ENCODE data around the gene ADSS2.
A peak's percentile ranks its signal among the peaks of the same experiment; 100 is the strongest.

Gene ADSS2

DNA sequence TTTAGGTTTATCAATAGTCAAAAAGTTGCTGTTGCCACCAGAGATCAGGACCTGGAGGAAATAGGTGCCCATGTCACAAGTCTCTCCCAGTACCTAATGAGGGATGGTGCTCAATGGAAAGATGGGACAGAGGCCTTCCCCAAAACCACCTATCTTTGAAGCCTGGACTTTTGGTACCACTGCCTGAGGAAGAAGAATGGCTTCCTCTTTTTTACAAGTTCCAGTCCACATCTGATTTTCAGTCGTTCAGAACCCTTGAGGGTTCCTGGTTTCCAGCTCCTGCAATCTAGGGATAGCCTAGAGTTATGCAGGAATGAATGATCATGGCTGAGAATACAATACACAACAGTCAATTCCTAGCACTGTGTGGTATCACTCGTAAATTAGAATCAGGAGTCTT lies 15.0 kb upstream of the ADSS2 start:
- TF ChIP-seq CTCF (IDR thresholded peaks at IDR 0.05; ENCODE audit: low read depth, low read length), result no peak
- Histone ChIP-seq H3K9me3 (no peaks in the 10 kb centered on the region), H3K27me3 (no peaks in the 10 kb centered on the region), H3K4me3 (ENCODE audit: low read depth, low read length) (no peak overlapping the region), H3K36me3 (no peaks in the 10 kb centered on the region), H3K4me1 (no peaks in the 10 kb centered on the region)
- no peak for DNase-seq

DNA sequence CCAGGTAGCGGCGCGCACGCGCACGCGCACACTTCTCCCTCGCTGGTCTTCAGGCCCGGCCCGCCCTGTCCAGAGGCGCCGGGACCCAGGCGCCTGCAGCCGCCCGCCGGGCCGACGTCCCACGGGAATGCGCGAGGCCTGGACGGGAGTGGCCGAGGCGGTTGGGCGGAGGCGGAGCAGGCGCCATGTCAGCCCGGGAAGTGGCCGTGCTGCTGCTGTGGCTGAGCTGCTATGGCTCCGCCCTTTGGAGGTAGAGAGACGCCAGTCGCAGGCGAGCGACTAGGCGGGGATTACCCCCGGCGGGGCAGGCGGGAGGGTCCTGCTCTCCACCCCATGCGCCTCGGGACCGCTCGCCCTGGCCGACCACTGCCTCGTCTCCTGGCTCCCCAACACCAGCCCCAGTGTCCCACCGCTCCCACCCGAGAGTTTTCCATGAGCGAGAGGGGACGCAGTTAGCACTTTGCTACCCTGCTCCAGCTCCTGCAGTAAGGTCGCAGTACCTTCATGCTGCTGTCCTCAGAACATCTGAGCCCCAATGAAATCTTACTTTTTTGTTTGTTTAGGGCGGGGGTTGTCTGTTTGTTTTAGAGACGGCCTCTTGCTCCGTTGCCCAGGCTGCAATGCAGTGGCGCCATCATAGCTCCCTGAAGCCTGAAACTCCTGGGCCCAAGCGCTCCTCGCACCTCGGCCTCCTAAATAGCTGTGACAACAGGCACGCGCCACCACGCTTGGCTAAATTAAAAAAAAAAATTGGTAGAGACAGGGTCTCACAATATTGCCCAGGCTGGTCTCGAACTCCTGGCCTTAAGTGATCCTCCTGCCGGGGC lies 9.7 kb upstream of the ADSS2 start, which contains the start of gene CATSPERE:
Gene CATSPERE, plus strand, starts transcription at position 29 of the 827 bp plus-strand sequence. Its CDS starts 157 bp downstream, at position 186.
- no peaks in the 10 kb centered on the region for H3K27me3 ChIP-seq
- H3K4me3 ChIP-seq (ENCODE audit: low read depth, low read length), result peak within 1 kb of the TSS; percentile 54
- peaks cover 11% of the 10 kb centered on the region for H3K4me1 ChIP-seq
- no peaks in the 10 kb centered on the region for H3K9me3 ChIP-seq
- TF ChIP-seq CTCF (IDR thresholded peaks at IDR 0.05; ENCODE audit: low read depth, low read length), result no peak
- DNase-seq, result peak; percentile 97
- no peaks in the 10 kb centered on the region for H3K36me3 ChIP-seq

DNA sequence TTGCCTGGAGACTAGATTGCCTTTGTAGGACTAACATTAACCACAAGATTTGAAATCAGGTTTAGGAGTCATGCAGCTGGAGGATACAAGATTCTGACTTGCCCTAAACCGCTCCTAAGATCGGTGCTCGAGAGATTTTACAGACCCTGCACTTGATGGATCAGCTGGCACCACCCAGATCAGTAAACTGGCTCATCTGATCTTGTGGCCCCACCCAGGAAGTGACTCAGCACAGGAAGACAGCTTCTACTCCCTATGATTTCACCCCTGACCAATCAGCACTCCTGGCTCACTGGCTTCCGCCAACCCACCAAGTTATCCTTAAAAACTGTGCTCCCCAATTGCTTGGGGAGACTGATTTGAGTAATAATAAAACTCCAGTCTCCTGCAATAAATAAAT lies 8.5 kb upstream of the ADSS2 start:
- DNase-seq, result peak; percentile 42
- Histone ChIP-seq H3K4me1 (peaks cover 18% of the 10 kb centered on the region), H3K9me3 (no peaks in the 10 kb centered on the region), H3K27me3 (no peaks in the 10 kb centered on the region), H3K36me3 (no peaks in the 10 kb centered on the region), H3K4me3 (ENCODE audit: low read depth, low read length) (no peak overlapping the region)
- no peak for TF ChIP-seq CTCF (IDR thresholded peaks at IDR 0.05; ENCODE audit: low read depth, low read length)

- no peak for TF ChIP-seq CTCF (IDR thresholded peaks at IDR 0.05; ENCODE audit: low read depth, low read length)
- DNase-seq, result no peak
Observed at GRCh38 chr1:244458781-244459180, 7.1 kb upstream of the ADSS2 start.

GRCh38 chr1:244456586-244456985 lies 4.9 kb upstream of the ADSS2 start:
- DNase-seq, result peak; percentile 22
- H3K36me3 ChIP-seq, result no peaks in the 10 kb centered on the region
- no peaks in the 10 kb centered on the region for H3K9me3 ChIP-seq
- H3K27me3 ChIP-seq, result no peaks in the 10 kb centered on the region
- no peak for TF ChIP-seq CTCF (IDR thresholded peaks at IDR 0.05; ENCODE audit: low read depth, low read length)
- H3K4me3 ChIP-seq (ENCODE audit: low read depth, low read length), result no peak overlapping the region
- H3K4me1 ChIP-seq, result peaks cover 24% of the 10 kb centered on the region

More at GRCh38 chr1:244458781-244459180, 7.1 kb upstream of the ADSS2 start:
- no peaks in the 10 kb centered on the region for H3K36me3 ChIP-seq
- H3K27me3 ChIP-seq, result no peaks in the 10 kb centered on the region
- no peaks in the 10 kb centered on the region for H3K9me3 ChIP-seq
- no peak overlapping the region for H3K4me3 ChIP-seq (ENCODE audit: low read depth, low read length)
- peaks cover 18% of the 10 kb centered on the region for H3K4me1 ChIP-seq

DNA sequence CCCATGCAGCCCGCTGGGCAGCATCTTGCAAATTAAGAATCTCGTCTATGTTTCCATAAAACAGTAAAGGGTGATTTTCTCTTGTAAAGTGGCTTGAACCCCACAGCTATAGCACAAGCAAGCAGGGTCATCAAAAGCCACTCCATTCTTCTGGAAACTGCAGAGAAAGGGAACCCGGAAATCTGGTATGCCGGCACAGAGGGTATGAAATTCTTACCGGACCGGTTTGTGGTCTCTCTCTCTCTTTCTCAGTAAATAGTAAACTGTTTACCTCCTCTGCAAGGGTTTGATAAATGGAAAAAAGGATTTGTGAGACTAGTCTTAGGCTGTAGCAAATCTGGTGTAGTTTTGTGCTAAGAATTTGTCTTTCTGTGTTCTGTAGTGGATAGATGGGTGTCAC lies 2.7 kb upstream of the ADSS2 start:
- Histone ChIP-seq H3K27me3 (no peaks in the 10 kb centered on the region), H3K4me3 (ENCODE audit: low read depth, low read length) (no peak overlapping the region), H3K36me3 (peaks cover 8% of the 10 kb centered on the region), H3K9me3 (no peaks in the 10 kb centered on the region), H3K4me1 (peaks cover 20% of the 10 kb centered on the region)
- no peak for TF ChIP-seq CTCF (IDR thresholded peaks at IDR 0.05; ENCODE audit: low read depth, low read length)
- no peak for DNase-seq
